Endodermal cell (in vitro differentiated cells): ENCODE data around the gene PDE8B. TPM values are rescaled to one million over a fixed set of nuclear protein-coding genes. Genes with fewer than 3 reads are reported as not detected.
A peak's percentile ranks its signal among the peaks of the same experiment; 100 is the strongest.

Source experiments
- DNase-seq: peaks from one replicate; pipeline ENCODE4 v3.0.0-alpha.2; 2017
- H3K27ac ChIP-seq: 2 replicates; pipeline ENCODE4 v1.5.1; 2013; ENCODE audit warnings: mild to moderate bottlenecking, low read depth, low read length, moderate library complexity
- H3K27me3 ChIP-seq: 2 replicates; pipeline ENCODE4 v1.6.1; 2013; ENCODE audit warnings: mild to moderate bottlenecking, low read length, moderate library complexity; ENCODE audit not compliant: insufficient read depth, control insufficient read depth, poor library complexity, severe bottlenecking
- H3K36me3 ChIP-seq: 2 replicates; pipeline ENCODE4 v1.7.0; 2013; ENCODE audit warnings: mild to moderate bottlenecking, low read length, moderate library complexity; ENCODE audit not compliant: control insufficient read depth, insufficient read depth
- H3K4me1 ChIP-seq: one replicate; pipeline ENCODE4 v1.7.0; 2013; ENCODE audit warnings: low read length; ENCODE audit not compliant: control insufficient read depth, insufficient read depth
- H3K4me3 ChIP-seq: 2 replicates; pipeline ENCODE4 v1.5.1; 2013; ENCODE audit warnings: mild to moderate bottlenecking, low read length, moderate library complexity
- H3K9ac ChIP-seq: 2 replicates; pipeline ENCODE4 v1.6.1; 2013; ENCODE audit warnings: mild to moderate bottlenecking, low read length, moderate library complexity; ENCODE audit not compliant: poor library complexity, severe bottlenecking; ENCODE audit errors: extremely low read depth
- H3K9me3 ChIP-seq: 2 replicates; pipeline ENCODE4 v1.6.1; 2013; ENCODE audit warnings: mild to moderate bottlenecking, low read length, moderate library complexity; ENCODE audit not compliant: control insufficient read depth
- H3K27ac Mint-ChIP-seq: 2 replicates; pipeline ENCODE4 v1.8.0; 2020; ENCODE audit warnings: mixed read lengths
- H3K27me3 Mint-ChIP-seq: 2 replicates; pipeline ENCODE4 v1.8.0; 2021; ENCODE audit warnings: mild to moderate bottlenecking, mixed read lengths; ENCODE audit not compliant: insufficient read depth
- H3K36me3 Mint-ChIP-seq: 2 replicates; pipeline ENCODE4 v1.8.0; 2020; ENCODE audit warnings: low read depth, mixed read lengths
- H3K4me1 Mint-ChIP-seq: 2 replicates; pipeline ENCODE4 v1.8.0; 2020; ENCODE audit warnings: mixed read lengths
- H3K4me3 Mint-ChIP-seq: 2 replicates; pipeline ENCODE4 v1.8.0; 2020; ENCODE audit warnings: mild to moderate bottlenecking, moderate library complexity, mixed read lengths
- H3K9me3 Mint-ChIP-seq: 2 replicates; pipeline ENCODE4 v1.8.0; 2020; ENCODE audit warnings: mild to moderate bottlenecking, mixed read lengths
- WGBS, 2 experiments: methylation state at CpG; one replicate each; pipeline versions ENCODE4 v1.1.5 to v1.1.7; 2013; ENCODE audit warnings: missing lambda C conversion rate in 2 of 2, mixed read lengths in 1 of 2; ENCODE audit not compliant: insufficient coverage in 1 of 2, insufficient read length in 1 of 2; 5-methylcytosine and 5-hydroxymethylcytosine counted together
- total RNA-seq, 2 donors: library from RNA; stranded (reverse); fragmentation: NEBNext Ultra II Directional in 1 of 2; extraction: Animal tissue kit (Norgen Biotek cat#: 25700) in 1 of 2; gene quantifications; 2 replicates in 1 of 2; 3 replicates in 1 of 2; pipeline ENCODE4 v1.2.1, GENCODE V29; 2021
- TF ChIP-seq, protein P1 (sequence below): fragments of 200-600 bp; sonication (generic); conservative IDR thresholded peaks from 2 replicates; pipeline ENCODE4 v1.5.0; 2021; ENCODE audit warnings: antibody characterized with exemption, mild to moderate bottlenecking

The PDE8B gene
- total RNA-seq, 2 donors from 2014 or later: 0.20 to 0.51 TPM

GRCh38 chr5:77225531-77225930, 15.1 kb downstream of the PDE8B start:
- no peak for DNase-seq
- Histone ChIP-seq H3K27me3 (no peaks in the 10 kb centered on the region), H3K27ac (no peak overlapping the region), H3K36me3 (no peaks in the 10 kb centered on the region), H3K4me1 (no peaks in the 10 kb centered on the region), H3K4me3 (no peak overlapping the region), H3K9ac (no peak overlapping the region), H3K9me3 (no peaks in the 10 kb centered on the region)
- no peak overlapping the region for H3K4me3 Mint-ChIP-seq
- H3K4me1 Mint-ChIP-seq: peaks cover 5% of the 10 kb centered on the region
- 87 to 96% methylated on average over 5 to 8 of the region's 8 CpGs for WGBS, 2 experiments
- no peaks in the 10 kb centered on the region for H3K36me3 Mint-ChIP-seq
- no peak overlapping the region for H3K27ac Mint-ChIP-seq
- TF ChIP-seq, protein P1, sequence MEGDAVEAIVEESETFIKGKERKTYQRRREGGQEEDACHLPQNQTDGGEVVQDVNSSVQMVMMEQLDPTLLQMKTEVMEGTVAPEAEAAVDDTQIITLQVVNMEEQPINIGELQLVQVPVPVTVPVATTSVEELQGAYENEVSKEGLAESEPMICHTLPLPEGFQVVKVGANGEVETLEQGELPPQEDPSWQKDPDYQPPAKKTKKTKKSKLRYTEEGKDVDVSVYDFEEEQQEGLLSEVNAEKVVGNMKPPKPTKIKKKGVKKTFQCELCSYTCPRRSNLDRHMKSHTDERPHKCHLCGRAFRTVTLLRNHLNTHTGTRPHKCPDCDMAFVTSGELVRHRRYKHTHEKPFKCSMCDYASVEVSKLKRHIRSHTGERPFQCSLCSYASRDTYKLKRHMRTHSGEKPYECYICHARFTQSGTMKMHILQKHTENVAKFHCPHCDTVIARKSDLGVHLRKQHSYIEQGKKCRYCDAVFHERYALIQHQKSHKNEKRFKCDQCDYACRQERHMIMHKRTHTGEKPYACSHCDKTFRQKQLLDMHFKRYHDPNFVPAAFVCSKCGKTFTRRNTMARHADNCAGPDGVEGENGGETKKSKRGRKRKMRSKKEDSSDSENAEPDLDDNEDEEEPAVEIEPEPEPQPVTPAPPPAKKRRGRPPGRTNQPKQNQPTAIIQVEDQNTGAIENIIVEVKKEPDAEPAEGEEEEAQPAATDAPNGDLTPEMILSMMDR: no peak
- H3K27me3 Mint-ChIP-seq: peaks cover 6% of the 10 kb centered on the region
- no peaks in the 10 kb centered on the region for H3K9me3 Mint-ChIP-seq

- H3K9me3 ChIP-seq: no peaks in the 10 kb centered on the region
- Mint-ChIP-seq H3K36me3 (no peaks in the 10 kb centered on the region), H3K27ac (no peak overlapping the region), H3K27me3 (peaks cover 1% of the 10 kb centered on the region), H3K4me3 (no peak overlapping the region), H3K4me1 (peaks cover 12% of the 10 kb centered on the region), H3K9me3 (no peaks in the 10 kb centered on the region)
- no peak overlapping the region for H3K4me3 ChIP-seq
- no peak overlapping the region for H3K27ac ChIP-seq
- TF ChIP-seq, protein P1: no peak
- H3K9ac ChIP-seq: no peak overlapping the region
- no peaks in the 10 kb centered on the region for H3K36me3 ChIP-seq
- H3K4me1 ChIP-seq: peaks cover 3% of the 10 kb centered on the region
- H3K27me3 ChIP-seq: no peaks in the 10 kb centered on the region
- 94 to 95% methylated on average over 4 of the region's 4 CpGs for WGBS, 2 experiments
- no peak for DNase-seq
Observed at GRCh38 chr5:77229887-77230286, 19.4 kb downstream of the PDE8B start.

DNA sequence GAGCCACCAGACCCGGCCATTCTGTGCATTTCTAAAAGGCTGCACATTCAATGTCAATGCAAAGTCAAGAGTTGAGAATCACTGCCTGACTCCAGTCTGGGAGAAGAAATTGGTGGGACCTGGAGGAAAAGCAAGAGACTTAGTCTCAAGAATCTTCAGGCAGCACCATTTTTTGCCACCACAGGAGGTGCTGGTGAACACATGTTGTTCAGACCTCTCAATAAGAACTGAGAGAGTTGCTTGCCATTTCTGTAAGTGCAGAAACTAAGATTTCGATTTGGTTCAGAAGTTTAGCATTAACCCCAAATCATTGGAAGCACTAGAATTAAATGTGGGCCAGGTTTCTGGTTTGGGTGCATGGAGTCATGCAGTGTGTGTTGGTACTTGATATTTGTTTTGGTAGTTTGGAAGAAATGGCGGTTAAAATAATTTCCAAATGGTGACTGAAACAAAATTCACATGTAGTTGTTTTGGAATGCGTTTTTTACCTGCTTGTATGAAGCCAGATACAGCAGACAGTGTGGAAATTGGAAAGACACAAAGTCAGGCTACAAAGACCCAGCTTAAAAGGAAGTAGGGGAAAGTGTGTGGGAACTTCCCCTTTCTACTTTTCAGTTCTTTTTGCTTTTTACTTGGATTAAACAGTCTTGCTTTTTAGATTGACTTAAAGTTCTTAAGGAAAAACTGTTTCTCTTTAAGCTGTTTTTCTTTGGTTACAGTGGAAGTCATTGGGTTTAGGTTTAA, 20.4 kb downstream of the PDE8B start:
- Histone ChIP-seq H3K27ac (no peak overlapping the region), H3K9ac (no peak overlapping the region), H3K4me3 (no peak overlapping the region), H3K9me3 (no peaks in the 10 kb centered on the region), H3K36me3 (no peaks in the 10 kb centered on the region), H3K4me1 (peaks cover 5% of the 10 kb centered on the region), H3K27me3 (no peaks in the 10 kb centered on the region)
- Mint-ChIP-seq H3K36me3 (no peaks in the 10 kb centered on the region), H3K27me3 (peaks cover 1% of the 10 kb centered on the region), H3K4me1 (peaks cover 14% of the 10 kb centered on the region), H3K4me3 (no peak overlapping the region), H3K27ac (no peak overlapping the region), H3K9me3 (no peaks in the 10 kb centered on the region)
- 87 to 90% methylated on average over 3 to 4 of the region's 4 CpGs for WGBS, 2 experiments
- TF ChIP-seq, protein P1: peak; percentile 64
- DNase-seq: peak; percentile 76
